HG03378 (cell line): ENCODE results near the gene CSNK1A1.

ENCODE experiments used
- ATAC-seq: cut with Tn5 transposase; IDR thresholded peaks from one replicate; pipeline ENCODE4 v1.9.1; 2021; ENCODE audit warnings: mild to moderate bottlenecking, moderate library complexity; ENCODE audit not compliant: unreplicated experiment

Gene CSNK1A1

GRCh38 chr5:149442563-149443182 is 108.6 kb downstream of the CSNK1A1 start:
- ATAC-seq = peak; percentile 53
